Measurements from ENCODE around the gene TMEM88.
A peak's percentile ranks its signal among the peaks of the same experiment; 100 is the strongest.
"Not testable (repeated sequence)": the region's sequence is repeated elsewhere in the genome, so short reads cannot be mapped to it uniquely, and the experiment has no call there.

The TMEM88 gene

GRCh38 chr17:7857713-7858521 lies 3.1 kb downstream of the TMEM88 start, which contains the start of gene CYB5D1:
Gene CYB5D1, plus strand, starts transcription at chr17:7858003. Its CDS starts 132 bp downstream, at chr17:7858135.
- no peak for FAIRE-seq

DNA sequence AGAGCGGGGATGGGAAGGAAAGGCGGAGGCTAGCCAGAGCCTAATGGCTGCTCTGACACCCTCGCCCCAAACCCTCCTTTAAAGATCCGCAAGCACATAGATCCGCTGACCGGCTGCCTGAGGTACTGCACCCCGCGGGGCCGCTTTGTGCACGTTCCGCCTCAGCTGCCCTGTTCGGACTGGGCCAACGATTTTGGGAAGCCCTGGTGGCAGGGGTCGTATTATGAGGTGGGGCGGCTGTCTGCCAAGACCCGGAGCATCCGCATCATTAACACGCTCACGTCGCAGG lies 3.6 kb downstream of the TMEM88 start:
- FAIRE-seq = no peak

- no peak for FAIRE-seq
These were observed 4.2 kb downstream of the TMEM88 start for GRCh38 chr17:7859028-7859427.

GRCh38 chr17:7862692-7863437 lies 8.0 kb downstream of the TMEM88 start:
- no peak for FAIRE-seq

DNA sequence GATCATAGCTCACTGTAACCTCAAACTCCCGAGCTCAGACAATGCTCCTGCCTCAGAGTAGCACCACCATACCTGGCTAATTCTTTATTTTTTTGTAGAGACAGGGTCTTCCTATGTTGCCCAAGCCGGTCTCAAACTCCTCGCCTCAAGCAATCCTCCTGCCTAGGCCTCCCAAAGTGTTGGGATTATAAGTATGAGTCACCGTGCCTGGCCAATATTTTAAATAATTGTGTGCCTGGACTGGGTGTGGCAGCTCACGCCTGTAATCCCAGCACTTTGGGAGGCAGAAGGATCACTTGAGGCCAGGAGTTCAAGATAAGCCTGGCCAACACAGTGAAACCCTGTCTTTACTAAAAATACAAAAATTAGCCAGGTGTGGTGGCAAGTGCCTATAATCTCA lies 9.5 kb downstream of the TMEM88 start:
- FAIRE-seq = not testable (repeated sequence)

- FAIRE-seq = no peak
These were observed 10.3 kb downstream of the TMEM88 start for GRCh38 chr17:7864995-7865650.

DNA sequence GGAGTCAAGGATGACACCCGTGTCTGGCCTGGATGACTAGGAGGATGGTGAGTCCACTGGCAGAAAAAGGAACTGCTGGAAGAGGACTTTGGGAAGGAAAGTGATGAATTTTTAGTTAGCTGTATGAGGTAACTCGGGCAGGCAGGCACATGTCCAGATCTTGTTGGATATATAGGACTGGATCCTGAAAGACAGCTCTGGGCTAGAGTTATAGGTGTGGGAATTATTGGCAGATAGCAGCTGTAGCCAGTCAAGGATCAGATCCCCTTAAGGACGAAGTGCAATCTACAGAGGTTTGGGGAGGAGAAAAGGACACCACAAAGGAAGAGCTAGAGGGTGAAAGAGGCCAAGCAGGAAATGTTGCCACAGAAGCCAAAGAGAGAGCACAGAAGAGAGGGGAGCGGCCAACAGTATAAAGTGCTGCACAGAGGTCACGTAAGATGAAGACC lies 13.0 kb downstream of the TMEM88 start:
- no peak for FAIRE-seq

GRCh38 chr17:7873051-7873450 lies 18.2 kb downstream of the TMEM88 start:
- FAIRE-seq = no peak

DNA sequence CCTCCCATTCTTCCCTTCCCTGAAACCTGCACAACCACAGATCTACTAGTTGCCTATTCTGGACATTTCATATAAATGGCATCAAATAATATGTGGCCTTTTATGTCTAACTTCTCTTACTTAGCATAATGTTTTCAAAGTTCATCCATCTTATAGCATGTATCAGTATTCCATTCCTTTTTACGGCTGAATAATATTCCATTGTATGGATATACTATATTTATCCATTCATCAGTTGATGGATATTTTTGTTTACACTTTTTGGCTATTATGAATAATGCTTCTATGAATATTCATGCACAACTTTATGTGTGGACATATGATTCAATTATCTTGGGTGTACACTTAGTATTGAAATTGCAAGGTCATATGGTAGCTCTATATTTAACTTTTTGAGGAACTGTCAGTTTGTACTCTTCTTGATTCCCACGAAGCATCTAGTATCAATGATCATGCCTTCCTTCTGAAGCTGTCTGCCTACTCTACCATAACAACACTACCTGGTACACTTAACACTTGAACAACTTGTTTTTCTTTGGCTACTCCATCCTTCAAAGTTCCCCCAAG lies 21.0 kb downstream of the TMEM88 start:
- no peak for FAIRE-seq

DNA sequence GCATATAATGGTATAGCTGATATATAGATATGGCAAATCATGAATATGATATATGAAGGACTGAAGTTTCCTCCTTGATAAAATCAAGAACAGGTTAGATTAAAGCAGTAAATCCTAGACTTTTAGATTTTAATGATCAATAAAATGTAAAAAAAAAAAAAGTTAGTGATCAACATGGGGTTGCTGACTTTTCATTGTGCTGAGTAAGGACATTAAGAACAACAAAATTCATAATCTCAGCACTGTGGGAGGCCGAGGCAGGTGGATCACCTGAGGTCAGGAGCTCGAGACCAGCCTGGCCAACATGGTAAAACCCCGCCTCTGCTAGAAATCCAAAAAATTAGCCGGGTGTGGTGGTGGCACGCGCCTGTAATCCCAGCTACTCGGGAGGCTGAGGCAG lies 23.4 kb downstream of the TMEM88 start:
- FAIRE-seq = no peak

DNA sequence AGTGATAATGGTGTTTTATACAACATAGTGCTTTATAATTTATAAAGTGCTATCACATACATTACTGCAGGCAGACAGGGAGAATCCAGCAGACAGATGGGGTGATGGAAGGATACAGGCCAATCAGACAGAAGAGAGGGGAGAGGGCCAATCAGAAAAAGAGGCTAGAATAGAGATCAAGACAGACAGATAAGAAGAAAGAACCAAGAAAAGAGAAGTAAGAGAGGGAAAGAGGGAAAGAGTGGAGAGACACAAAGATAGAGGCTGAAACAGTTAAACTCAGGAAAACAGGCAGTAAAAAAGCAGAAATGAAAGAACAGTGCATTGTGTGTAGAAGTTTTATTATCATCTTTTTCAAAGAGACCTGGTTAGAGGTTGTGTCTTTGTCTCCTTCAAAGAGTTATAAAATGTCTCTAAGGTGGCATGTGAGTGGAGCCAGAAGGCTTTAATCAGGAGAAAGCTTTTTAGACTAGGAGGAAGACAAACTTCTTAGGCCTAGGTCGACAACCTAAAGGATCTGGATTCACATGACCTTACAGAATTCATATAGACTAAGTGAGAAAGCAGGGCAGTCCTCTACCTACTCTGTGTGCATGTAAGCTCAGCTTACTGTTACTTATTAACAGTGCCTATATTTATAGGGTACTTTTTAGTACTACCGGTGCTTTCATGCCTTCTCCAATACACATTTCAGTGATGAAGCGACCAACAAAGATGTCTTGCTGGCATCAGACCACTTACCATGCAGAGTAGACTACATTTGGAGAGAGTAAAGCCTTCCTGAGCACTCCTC lies 25.4 kb downstream of the TMEM88 start:
- no peak for FAIRE-seq

DNA sequence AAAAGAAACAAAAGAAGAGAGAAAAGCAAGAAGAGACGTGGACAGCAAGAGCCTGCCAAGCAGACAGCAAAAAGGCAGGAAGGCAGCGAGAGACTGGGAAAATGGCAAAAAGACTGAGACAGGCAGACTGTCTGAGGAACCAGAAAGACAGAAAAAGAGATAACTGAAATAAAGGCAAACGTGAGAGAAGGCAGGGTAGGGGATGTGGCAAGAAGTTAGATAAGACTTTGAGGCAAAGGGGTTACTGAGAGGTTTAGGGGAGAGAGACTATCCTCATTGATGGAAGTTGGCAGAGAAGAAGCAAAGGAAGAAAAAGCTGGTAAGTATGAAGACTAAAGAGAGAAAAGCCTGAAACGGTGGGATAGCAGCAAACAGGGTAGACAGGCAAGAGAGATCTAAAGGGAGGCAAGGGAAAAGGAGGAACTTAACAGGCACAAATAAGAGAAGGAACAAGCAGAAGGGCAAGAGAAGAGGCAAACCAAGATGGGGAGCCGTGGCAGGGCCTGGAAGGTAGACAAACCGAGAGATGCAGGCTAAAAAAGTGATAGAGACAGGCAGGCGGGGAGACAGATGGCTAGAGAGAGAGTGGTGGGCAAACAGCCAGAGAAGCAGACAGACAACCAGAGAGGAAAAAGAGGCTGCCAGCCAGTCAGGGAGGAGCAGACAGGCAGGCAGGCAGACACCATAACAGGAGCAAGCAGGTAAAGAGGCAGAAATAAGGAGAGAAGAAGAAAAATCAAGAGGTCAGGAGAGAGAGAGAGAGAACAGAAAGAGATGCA lies 26.6 kb downstream of the TMEM88 start:
- no peak for FAIRE-seq

DNA sequence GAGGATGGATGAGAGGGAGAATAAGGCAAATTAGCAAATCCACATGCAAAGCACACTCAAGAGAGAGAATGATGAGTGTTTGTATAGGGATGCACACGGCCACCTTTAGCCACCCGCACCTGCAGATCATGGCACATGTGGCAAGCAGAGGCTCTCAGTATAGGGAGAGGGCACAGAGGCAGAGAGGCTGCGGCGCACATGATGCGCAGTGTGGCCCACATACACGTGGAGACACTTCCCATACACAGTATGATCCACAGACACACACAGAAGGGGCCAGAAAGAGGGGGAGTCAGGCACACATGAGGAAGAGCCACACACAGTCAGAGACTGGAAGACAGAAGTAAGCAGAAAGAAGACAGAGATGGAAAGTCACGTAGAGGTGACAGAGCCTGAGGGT lies 27.2 kb downstream of the TMEM88 start:
- no peak for FAIRE-seq

DNA sequence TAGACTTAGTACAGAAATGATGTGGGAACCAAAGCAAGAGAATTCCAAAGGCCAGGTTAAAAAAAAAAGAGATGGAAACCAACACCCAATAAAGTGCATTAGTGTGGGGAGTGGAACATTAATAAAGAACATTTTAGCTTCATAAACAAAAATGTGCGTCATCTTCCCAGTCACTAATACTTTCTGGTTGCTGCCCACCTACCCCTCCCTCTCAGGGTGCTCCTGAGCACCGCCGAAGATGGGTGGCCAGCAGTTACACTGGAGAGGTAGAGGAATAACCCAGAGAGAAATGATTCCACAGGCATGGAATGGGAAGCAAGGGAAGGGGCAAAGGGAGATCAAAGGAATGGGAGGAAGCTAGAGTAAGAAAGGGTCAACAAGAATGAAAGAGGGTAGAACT lies 27.8 kb downstream of the TMEM88 start:
- no peak for FAIRE-seq

DNA sequence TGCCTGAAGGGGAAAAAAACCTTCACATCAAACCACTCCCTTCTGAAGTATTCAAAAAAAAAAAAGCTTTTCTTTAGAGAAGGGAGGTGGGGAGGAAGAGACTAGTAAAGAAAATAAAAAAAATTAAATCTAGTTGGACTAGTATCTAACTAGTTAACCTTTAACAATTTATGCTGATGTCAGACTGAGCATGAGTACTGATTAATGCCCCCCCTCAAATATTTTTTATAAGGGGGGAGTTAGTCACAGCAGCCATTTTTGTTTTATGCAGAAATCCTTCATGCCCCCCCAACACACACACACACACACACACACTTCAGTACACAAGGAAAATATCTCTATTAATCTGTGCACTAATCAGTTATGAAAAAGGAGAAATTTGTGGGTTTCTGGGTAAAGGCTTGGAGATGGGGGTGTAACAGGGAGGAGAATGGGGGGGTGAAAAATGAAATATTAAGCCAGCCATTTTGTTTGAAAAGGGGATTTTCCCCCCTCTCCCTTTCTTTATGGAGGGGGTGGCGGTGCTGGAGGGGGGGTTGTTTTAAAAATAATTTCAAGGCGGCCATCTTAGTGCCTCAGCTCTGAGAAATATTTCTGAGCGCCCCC lies 29.0 kb downstream of the TMEM88 start:
- FAIRE-seq = peak; percentile 17

DNA sequence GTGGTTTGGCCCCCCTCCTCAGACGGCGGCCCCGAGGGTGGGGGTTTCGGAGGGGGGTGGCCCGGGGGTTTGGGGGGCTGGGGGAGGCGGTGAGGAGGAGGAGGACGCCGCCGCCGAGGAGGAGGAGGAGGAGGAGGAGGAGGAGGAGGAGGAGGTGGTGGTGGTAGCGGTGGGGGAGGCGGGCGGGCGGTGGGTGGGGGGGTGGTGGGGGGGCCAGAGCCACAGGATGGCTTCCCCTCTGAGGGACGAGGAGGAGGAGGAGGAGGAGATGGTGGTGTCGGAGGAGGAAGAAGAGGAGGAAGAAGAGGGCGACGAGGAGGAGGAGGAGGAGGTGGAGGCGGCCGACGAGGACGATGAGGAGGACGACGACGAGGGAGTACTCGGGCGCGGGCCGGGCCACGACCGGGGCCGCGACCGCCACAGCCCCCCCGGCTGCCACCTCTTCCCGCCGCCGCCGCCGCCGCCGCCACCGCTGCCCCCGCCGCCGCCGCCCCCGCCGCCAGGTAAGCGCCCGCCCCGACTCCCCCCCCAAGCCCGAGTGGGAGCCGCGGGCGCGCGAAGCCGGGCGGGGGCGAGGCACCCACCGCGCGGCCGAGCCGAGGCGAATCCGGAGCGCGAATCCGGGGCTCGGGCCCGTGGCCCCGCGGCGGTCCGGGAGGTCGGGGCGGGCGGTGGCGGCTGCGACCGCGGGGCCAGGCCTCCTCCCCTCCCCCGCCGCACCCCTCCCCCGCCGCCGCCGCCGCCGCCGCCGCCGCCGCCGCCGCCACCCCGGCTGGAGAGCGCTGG lies 29.9 kb downstream of the TMEM88 start:
- FAIRE-seq = no peak

DNA sequence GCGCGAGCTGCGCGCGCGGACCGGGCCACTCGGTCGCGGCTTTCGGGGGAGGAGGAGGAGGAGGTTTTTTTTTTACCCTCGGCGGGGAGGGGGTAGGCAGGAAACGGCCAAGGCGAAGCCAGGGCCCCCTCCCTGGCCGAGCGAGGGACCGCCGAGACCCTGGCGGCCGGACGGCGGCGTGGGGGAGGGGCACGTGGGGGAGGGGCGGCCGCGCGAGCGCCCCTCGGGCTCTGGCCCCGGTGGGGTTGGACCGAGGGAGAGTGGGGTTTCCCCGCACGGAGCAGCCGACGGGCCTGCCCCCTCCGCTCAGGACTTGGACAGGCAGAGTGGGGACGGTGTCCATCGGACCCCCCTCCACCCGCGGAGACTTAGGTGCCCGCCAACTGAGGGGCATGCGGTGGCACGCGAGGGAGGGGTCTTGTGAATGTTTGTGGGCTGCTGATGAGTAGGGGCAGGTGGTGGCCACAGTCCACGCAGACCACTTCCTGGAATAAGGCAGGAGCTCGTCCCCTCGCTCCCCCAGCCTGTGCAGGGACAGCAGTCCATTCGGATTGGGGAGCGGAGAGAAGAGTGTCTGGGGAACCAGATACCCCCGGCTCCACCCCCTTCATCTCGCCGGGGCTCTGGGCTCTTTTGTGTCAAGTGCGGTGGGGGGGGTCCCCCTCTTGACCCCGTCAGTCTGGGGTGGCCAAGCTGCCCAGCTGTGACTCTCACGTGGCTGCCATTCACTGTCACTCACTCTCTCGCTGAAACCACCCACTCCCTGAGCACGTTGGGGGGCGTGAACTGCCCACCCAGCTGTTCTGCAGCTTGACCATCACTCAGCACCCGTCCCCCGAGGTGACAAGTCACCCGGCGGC lies 30.7 kb downstream of the TMEM88 start:
- no peak for FAIRE-seq

- FAIRE-seq = no peak
These were observed 31.6 kb downstream of the TMEM88 start for GRCh38 chr17:7886227-7887037.

DNA sequence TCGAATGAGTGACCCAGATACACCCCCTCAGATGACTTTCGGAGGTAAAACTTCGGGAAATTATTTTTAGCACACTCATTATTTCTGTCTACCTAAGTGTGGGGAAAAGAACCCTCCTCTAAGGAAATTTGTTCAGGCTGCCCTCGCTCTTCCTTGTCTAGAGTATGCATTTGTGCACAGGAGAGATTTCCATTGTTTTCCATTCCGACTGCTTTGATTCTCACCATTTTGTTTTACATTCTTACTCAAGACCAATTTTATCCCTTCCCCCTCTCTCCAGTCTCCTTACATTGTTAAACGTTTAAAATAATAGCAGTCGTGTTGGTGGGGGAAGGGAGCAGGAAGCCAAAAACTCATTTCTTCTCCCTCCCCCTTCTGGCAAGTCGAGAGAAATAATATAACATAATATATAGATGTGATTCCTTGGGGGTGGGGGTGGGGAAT lies 32.2 kb downstream of the TMEM88 start:
- no peak for FAIRE-seq
